Left ventricle myocardium superior (tissue), 1 donor: ENCODE results near the gene NUP205. TPM values are rescaled to one million over a fixed set of nuclear protein-coding genes. Genes with fewer than 3 reads are reported as not detected.
"Not testable (repeated sequence)": the region's sequence is repeated elsewhere in the genome, so short reads cannot be mapped to it uniquely, and the experiment has no call there.

Experiments
- ATAC-seq: fragments of 200-7000 bp; cut with Tn5 transposase; one replicate; pipeline ENCODE4 v1.9.1; 2020; ENCODE audit warnings: mild to moderate bottlenecking, moderate library complexity
- DNase-seq: peaks from one replicate; pipeline ENCODE4 v3.0.0-alpha.2; 2020
- intact Hi-C: fragments of 100-400 bp; cut with micrococcal nuclease; formaldehyde crosslinking; loops from one replicate; pipeline ENCODE4 v1.11.0; 2022
- total RNA-seq: library from RNA; stranded (reverse); fragmentation: NEBNext Ultra II Directional; extraction: Animal tissue kit (Norgen Biotek cat#: 25700); gene quantifications from one replicate; pipeline ENCODE4 v1.2.1, GENCODE V29; 2021
- donor health status: DM: no; HTN: yes; CAD: no; lungs with severe emphysema.

NUP205 gene
- total RNA-seq, 1 donor from 2014 or later = 16.0 TPM

DNA sequence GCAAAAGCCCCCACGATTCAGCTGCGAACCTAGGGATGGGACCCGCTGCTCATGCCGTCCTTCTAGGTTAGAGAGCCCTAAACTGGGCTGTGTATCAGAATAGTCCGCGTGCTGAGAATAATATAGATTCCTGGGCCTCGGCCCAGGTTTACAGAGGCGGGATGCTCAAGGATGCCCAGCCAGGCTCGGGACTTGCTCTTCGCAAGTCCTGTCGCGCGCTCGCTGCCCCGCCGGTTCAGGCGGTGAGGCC, 104.3 kb downstream of the NUP205 start:
- intact Hi-C loops = no loop called here
- ATAC-seq (no peak), DNase-seq (no peak)

DNA sequence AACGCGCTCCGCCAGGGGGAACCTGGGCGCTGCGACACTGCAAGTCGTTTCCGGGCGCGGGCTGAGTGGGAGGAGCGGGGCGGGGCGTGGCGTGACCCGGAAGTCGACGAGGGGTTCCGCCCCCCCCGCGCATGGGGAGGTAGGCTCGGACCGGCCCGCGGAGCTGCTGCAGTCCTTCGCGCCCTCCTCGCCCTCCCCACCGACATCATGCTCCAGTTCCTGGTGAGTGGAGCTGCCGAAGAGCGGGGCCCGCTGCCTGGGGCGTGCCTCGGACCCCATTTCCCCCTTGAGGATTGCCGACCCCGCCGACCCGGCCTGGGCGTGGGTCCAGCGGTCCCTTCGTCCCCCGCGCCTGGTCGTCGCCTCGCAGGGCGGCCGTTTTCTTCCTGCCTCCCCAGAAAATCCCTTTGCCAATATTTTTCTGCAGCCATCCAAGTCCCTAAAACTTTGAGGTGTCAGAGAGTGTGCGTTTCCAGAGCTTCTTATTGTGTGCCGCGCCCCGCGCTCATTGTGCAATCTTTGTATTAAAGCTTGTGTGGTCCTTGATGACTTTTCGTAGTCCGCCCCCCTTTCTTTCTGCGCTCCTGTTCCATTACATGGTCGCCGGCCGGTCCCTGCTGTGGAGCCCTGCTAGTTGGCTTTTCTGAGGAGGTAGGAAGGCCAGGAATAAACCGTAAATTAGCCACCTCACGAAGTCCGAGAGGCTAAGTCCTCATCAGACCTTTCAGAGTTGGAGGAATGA, 104.8 kb downstream of the NUP205 start, which contains the start of gene STMP1:
Gene STMP1, plus strand, starts transcription at position 142 of the 742 bp plus-strand sequence.
- intact Hi-C loops = no loop called here
- ATAC-seq = peak; percentile 99
- peak; percentile 99 for DNase-seq

DNA sequence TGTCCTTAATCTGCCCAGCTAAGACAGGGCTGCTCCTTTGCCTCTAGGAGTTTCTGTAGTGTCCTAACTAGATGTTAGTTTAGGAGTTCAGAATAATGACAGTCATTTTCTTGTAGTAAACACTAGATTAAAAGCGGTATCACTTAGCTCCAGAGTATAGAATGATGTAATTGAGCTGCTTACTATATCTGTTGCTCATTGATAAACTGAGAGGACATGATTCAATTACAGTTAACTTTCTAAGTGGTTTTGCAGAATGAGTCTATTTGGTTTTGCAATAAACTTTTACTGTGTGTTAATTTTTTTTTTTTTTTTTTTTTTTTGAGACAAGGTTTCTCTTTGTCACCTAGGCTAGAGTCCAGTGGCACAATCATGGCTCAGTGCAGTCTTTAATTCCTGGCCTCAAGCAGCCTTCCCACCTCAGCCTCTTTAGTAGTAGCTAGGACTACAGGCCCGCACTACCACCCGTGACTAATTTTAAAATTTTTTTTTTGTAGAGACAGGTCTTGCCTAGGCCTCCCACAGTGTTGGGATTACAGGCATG, 106.4 kb downstream of the NUP205 start:
- intact Hi-C loops = no loop called here
- ATAC-seq (no peak), DNase-seq (no peak)

DNA sequence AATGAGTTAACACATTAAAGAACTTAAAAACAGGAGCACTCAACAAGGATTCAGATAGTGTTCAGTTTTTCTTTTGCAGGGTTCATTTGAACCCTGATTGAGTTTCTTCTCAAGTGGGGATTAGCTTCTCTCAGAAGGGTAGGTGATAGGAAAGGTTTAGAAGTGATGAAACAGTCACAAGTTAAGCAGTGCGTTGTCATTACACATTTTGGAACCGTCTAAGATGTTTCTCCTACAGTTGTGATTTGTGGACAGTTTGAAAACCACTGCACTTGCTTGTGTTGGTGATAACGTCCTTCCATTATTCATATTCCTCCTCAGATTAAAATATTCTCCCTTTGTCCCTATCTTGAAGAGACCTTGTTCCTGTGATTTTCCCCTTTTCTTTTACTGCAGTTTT, 107.3 kb downstream of the NUP205 start:
- intact Hi-C loops = no loop called here
- ATAC-seq (no peak), DNase-seq (no peak)

DNA sequence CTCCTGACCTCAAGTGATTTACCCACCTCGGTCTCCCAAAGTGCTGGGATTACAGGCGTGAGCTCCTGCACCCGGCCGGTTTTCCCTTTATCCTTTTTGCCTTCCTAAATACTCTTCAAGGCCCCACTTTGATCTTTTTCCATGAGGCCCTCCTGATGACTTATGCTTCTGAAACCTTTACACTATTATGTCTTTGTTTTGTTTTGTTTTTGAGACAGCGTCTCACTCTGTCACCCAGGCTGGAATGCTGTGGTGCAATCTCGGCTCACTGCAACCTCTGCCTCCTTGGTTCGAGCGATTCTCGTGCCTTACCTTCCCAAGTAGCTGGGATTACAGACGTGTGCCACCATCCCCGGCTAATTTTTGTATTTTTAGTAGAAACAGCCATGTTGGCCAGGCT, 108.4 kb downstream of the NUP205 start:
- ATAC-seq (no peak), DNase-seq (no peak)
- intact Hi-C loops = no loop called here

DNA sequence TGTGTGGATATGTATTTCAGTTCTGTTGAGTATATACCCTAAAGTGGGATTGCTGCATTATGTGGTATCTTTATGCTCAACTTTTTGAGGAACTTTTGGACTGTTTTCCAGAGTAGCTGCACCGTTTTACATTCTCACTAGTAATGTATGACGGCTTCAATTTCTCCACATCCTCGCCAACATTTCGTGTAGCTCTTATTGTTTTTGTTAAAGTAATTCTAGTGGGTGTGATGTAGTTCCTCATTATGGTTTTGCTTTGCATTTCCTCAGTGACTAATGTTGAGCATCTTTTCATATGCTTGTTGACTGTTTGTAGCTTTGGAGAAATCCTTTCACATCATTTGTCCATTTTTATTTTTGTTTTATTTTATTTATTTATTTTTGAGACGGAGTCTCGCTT, 109.1 kb downstream of the NUP205 start:
- ATAC-seq = no peak
- intact Hi-C loops = no loop called here

DNA sequence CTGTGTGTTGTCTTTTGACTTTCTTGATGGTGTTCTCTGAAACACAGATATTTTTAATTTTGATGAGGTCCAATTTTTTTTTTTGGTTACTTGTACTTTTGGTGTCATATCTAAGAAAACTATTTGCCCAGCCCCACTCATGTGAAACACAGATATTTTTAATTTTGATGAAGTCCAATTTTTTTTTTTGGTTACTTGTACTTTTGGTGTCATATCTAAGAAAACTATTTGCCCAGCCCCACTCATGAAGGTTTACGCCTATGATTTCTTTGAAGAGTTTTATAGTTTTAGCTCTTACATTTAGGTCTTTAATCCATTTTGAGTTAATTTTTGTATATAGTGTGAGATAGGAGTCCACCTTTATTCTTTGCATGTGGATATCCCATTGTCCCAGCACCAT, 109.9 kb downstream of the NUP205 start:
- ATAC-seq, intact Hi-C loops, DNase-seq: not testable (repeated sequence)

More for the DNA sequence above, 109.1 kb downstream of the NUP205 start:
- no peak for DNase-seq

DNA sequence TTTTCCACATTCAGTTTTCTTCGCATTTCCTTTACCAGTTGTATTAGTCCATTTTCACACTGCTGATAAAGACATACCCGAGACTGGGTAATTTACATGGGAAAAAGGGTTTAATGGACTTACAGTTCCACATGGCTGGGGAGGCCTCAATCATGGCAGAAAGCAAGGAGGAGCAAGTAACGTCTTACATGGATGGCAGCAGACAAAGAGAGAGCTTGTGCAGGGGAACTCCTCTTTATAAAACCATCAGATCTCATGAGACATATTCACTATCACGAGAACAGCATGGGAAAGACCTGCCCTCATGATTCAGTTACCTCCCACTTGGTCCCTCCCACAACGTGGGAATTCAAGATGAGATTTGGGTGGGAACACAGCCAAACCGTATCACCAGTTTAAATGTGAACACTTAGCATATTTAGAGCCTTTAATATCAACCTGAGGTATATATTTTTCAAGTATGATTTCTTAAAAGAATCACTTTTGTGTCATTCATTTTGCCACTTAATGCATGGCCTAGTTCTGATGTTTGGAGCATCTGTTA, 111.2 kb downstream of the NUP205 start:
- ATAC-seq, intact Hi-C loops, DNase-seq: not testable (repeated sequence)

DNA sequence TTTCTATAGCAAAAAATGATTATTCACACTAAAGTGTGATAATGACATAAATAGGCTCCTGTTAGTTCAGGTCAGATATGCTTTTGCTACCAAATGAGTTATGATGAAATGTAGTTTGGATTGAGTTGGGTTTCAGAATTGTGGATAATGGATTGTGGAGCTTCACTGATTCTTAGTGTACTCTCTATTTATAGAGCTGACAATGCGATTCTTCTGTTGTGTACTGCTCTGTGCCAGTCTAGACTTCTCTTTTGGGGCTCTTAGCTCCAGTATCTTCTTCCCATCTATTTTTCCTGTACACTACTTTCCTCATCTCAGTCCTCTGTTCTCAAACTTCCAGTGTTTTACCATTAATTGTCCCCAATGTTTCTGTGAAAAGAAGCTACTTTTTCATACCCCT, 112.1 kb downstream of the NUP205 start:
- peak; percentile 26 for ATAC-seq
- DNase-seq = no peak
- intact Hi-C loops = loop anchor here (5.0 kb wide), 1 partner anchor 128 kb away; no protein-coding TSS in a partner anchor

DNA sequence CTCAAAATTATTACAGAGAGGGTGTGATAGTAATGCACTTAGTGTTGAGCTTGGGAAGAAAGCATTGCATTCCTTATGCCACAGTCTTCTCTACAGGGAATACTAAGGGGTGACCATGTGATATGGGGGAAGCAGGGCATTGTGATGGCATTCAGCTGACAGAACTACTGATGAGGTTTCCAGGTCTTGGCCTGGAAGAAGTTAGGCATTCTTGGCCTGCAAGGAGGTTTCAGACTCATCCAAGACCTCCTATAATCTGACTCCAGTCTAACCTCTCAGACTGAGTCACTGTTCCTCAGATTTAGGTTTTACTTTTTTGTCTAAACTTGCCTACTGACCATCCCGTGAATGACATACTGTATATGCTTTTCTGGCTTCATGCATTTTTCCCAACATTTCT, 112.5 kb downstream of the NUP205 start:
- ATAC-seq (peak; percentile 10), DNase-seq (no peak)
- intact Hi-C loops = loop anchor here (5.0 kb wide), 1 partner anchor 127 kb away; no protein-coding TSS in a partner anchor

DNA sequence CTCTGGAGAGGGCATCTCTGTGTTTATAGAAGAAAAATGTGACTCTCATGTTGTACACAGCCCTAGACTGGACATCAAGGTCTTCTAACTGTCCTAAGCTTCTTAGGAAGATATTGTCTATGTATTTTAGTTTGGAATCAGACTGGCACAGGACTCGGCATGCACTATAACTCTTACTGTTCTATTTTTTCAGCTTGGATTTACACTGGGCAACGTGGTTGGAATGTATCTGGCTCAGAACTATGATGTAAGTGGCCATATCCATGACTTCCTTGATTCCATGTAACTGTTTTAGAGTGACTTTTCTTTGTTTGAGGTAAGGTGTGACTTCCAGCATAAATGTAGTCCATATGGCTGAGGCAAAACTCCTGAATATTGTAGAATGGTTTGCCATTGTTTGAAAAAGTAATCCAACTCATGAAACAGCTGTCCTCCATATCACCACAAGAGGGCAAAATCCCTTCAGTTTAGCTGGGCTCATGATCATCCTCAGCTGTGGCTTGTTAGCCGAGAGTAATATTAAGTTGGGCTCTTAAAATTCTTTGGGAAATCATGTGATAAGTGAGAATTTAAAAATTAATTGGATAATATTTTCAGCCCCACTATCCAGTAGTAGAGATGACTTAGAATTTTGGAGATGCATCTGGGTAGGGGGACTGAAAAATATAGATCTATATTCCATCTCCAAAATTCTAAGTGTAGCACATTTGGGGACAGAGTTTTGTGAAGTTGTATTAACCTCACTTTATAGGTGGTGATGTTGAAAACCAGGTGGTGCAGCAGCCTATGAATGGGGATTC, 115.0 kb downstream of the NUP205 start:
- DNase-seq = no peak
- intact Hi-C loops = loop anchor here (5.0 kb wide), 1 partner anchor 125 kb away; no protein-coding TSS in a partner anchor
- peak; percentile 80 for ATAC-seq

DNA sequence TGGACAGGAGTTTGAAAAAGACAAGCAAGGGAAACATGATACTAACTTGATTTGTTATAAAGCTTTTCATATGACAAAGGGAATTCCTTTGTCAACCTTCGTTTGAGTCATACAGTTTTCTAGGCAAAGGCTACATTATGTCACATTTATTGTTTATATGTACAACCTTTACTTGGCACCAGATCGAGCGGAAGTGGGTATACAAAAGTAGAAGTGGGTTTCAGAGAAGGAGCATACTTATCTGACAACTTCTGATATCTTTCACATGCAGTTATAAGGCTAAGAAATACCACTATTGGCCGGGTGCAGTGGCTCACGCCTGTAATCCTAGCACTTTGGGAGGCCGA, 115.6 kb downstream of the NUP205 start:
- ATAC-seq (no peak), DNase-seq (no peak)
- intact Hi-C loops = loop anchor here (5.0 kb wide), 1 partner anchor 124 kb away; no protein-coding TSS in a partner anchor

DNA sequence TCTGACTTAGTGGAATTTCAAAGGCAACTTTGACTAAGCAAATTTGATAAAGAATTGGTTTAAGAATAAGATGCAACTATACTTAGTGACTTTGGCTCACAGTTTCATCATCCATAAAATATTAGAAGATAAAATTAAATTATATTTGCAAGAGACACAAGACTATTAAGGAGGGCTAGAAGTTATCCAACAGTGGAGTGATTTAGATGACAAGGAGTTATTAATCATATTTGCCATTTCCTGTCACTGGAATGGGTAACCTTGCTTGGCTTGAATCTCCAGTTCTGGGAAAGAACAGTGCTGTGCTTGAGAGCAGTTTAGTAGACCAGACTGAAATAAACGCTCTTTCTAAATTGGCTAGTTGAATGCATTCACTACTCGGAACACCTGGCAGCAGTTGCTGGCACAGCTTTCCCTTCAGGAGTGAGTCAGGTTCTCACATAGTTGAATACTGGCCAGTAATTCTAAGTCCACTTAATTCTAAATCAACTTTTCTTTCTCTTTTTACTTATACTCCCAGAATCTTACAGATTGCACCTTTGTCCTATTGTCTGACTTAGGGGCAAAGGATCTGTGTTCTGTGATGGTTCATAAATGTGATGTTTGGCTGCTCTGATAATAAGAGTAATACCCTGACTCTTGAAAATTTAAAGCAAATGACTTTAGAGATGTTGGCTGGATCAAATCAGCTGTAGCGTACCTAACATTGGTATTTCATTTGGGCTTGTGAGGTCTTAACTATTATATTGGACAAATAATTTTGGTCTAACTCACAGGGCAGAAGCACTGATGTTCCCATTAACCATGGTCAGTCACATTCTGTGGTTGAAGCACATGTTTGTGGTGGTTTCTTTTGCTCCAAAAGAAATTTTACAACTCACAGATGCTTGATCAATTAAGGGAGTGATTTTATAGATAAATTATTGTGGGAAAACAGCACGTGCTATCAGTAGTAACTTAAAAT, 121.2 kb downstream of the NUP205 start:
- peak; percentile 69 for ATAC-seq
- peak; percentile 74 for DNase-seq
- intact Hi-C loops = no loop called here

DNA sequence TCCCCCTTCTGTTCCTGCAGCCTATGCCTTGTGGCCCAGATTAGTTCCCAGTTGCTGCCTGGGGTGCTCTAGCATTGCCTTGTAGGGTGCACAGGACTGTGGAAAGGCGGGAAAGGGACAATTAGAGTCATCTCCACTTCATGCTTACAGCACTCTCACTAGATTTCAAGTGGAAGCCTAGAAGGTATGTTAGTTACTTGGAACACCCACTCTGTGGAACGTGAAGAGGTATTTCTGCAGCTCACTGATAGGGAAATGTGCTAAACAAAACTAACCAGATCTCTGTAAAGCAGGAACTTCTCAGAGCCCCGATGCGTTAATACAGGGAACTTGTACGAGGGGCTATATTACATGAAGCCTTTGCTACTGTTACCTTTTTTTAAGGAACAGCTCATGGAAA, 124.0 kb downstream of the NUP205 start:
- DNase-seq (no peak), ATAC-seq (peak; percentile 53)
- intact Hi-C loops = no loop called here

DNA sequence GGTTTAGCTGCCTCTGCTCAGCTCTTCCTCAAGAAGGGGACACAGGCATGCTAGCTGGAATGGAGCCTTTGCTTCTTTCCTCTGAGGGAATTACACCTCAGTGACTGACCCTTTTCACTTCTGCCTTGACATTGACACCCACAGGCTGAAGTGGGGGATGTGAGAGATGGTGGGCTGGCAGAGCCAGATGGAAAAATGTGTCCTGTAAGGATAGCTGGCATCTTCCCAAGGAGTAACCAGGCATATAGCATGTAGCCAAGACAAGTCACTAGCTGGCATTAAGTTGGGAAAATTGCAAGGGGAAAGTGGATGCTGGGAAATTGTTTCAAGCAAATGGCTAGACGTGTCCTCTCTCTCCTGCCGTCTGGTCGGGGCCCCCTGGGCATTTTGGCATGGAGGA, 124.5 kb downstream of the NUP205 start:
- DNase-seq = no peak
- ATAC-seq = peak; percentile 72
- intact Hi-C loops = no loop called here

DNA sequence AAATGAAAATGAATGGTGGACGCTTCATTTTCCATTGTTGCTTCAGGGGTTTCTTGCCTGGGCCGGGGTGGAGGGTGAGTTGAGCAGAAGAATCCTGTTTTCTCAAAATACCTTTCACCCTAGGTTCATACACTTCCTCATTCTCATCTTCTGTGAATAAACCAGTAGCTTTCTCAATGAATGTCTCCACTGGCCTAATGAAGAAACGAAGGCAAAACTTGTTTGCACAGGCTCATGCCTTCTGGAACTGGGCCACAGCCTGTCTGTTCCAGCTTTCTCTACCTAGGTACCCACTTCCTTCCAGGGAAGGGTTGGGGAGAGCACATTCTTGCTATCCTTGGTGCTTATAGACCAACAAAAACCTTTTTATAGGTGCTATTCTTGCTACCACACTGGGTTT, 125.9 kb downstream of the NUP205 start:
- no peak for DNase-seq
- intact Hi-C loops = no loop called here
- ATAC-seq = no peak

DNA sequence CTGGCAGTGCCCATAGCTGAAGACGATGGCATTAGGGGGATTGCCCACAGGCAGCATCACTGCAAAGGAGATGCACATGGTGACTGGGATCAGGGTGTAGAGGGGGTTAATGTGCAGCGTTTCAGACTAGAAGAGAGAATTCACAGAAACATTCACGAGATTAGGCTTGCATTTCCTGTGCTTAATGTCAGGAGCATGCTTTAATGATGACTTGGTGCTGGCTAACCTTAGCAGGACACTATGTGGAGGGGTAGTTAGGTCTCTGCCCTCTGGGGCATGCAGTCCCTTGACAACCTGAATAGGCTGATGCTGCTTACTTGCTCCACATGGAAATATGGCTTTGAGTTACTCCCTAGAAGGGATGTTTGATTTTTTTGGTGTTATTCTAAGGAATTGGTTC, 126.4 kb downstream of the NUP205 start:
- DNase-seq (no peak), ATAC-seq (peak; percentile 18)
- intact Hi-C loops = no loop called here

DNA sequence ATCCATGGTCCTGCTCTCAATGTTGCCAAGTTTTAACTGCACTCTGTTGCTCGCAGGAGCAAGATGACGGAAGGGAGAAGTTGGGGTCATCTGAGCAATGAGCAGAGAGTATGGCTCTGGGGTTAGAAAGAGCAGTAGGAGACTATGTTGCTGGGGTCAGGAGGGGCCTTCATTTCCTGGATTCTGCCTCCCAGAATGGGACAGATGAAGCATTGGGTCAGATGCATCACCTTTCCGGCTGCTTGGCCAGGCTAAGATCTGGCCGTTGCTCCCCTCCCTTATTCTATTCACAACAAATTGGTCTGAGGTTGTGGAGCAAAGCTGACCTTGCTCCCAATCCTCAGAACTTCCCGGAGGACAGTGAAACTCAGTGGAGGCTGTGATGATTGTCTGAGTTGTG, 127.0 kb downstream of the NUP205 start:
- intact Hi-C loops = no loop called here
- DNase-seq (no peak), ATAC-seq (no peak)
